Left kidney (tissue), 2 donors: ENCODE measurements around the gene KRT26. TPM values are rescaled to one million over a fixed set of nuclear protein-coding genes. Genes with fewer than 3 reads are reported as not detected.

Source experiments
- DNase-seq: peaks from one replicate; pipeline ENCODE4 v3.0.0-alpha.2; 2013
- polyA plus RNA-seq: library from polyadenylated mRNA; unstranded; fragments of 120-200 nt; gene quantifications from one replicate; pipeline ENCODE4 v1.2.1, GENCODE V29; 2013; ENCODE audit not compliant: insufficient read length

KRT26 gene
- polyA plus RNA-seq, 1 donor: not detected

- peak; percentile 12 for DNase-seq
Measured at GRCh38 chr17:40727447-40728231, 44.4 kb downstream of the KRT26 start.

- DNase-seq: no peak
Measured at GRCh38 chr17:40726919-40727318, 45.1 kb downstream of the KRT26 start.

GRCh38 chr17:40724656-40725055, 47.3 kb downstream of the KRT26 start:
- DNase-seq: no peak

- no peak for DNase-seq
Measured at GRCh38 chr17:40722241-40722640, 49.8 kb downstream of the KRT26 start.

- no peak for DNase-seq
Measured at GRCh38 chr17:40720899-40721298, 51.1 kb downstream of the KRT26 start.

GRCh38 chr17:40718930-40719329, 53.1 kb downstream of the KRT26 start:
- no peak for DNase-seq

GRCh38 chr17:40717776-40718175, 54.2 kb downstream of the KRT26 start:
- DNase-seq: no peak

Other genes with a start within 250 kb of the KRT26 start
- gene CCR7, start 206.7 kb downstream of the KRT26 start, polyA plus RNA-seq: 0.20 TPM
- gene SMARCE1, start 124.4 kb downstream of the KRT26 start, polyA plus RNA-seq: 254 TPM
- 0.12 TPM for gene KRT222, start 107.0 kb downstream of the KRT26 start, polyA plus RNA-seq
- not detected for gene KRT24, start 68.4 kb downstream of the KRT26 start, polyA plus RNA-seq
- gene KRT25, start 16.9 kb downstream of the KRT26 start, polyA plus RNA-seq: not detected
- gene KRT27, start 10.3 kb upstream of the KRT26 start, polyA plus RNA-seq: not detected
- gene KRT28, start 27.8 kb upstream of the KRT26 start, polyA plus RNA-seq: not detected
- 45.2 TPM for gene KRT10, start 50.4 kb upstream of the KRT26 start, polyA plus RNA-seq
- gene KRT12, start 95.0 kb upstream of the KRT26 start, polyA plus RNA-seq: 0.37 TPM
- 0.33 TPM for gene KRT20, start 113.0 kb upstream of the KRT26 start, polyA plus RNA-seq
- gene KRT23, start 165.4 kb upstream of the KRT26 start, polyA plus RNA-seq: 1.1 TPM
- gene KRT39, start 194.7 kb upstream of the KRT26 start, polyA plus RNA-seq: not detected
- not detected for gene KRT40, start 212.1 kb upstream of the KRT26 start, polyA plus RNA-seq
- not detected for gene KRTAP3-3, start 222.0 kb upstream of the KRT26 start, polyA plus RNA-seq
- gene KRTAP3-2, start 227.7 kb upstream of the KRT26 start, polyA plus RNA-seq: not detected
- not detected for gene KRTAP3-1, start 236.9 kb upstream of the KRT26 start, polyA plus RNA-seq